Measurements from ENCODE around the gene KAT8. TPM values are rescaled to one million over a fixed set of nuclear protein-coding genes. Genes with fewer than 3 reads are reported as not detected.

The KAT8 gene
- total and polyA plus RNA-seq, 2 of the 13 experiments (the other 11 are each of a cell fraction or from before 2014, with no cell fraction given) = 79.0 to 84.2 TPM

GRCh38 chr16:31094424-31095120 lies 22.9 kb upstream of the KAT8 start, which contains the start of gene VKORC1 (continued):
- TF ChIP-seq CHD2 (IDR thresholded peaks at IDR 0.05; ENCODE audit: low read depth, low read length) = peak; percentile 51; the same call in 1 of the 2 replicates
- TF ChIP-seq GMEB1 (CRISPR knock-in tag; IDR thresholded peaks at IDR 0.05; ENCODE audit: borderline replicate concordance) = peak; percentile 96
- TF ChIP-seq SRSF1 (optimal IDR thresholded peaks at IDR 0.05; ENCODE audit: low read depth, low read length) = peak; percentile 40
- TF ChIP-seq GMEB2 (CRISPR knock-in tag; IDR thresholded peaks at IDR 0.05; ENCODE audit: low read depth) = peak; percentile 75
- TF ChIP-seq IRX3 (CRISPR knock-in tag; IDR thresholded peaks at IDR 0.05; ENCODE audit: borderline replicate concordance, low read depth) = no peak
- TF ChIP-seq ZNF33B (CRISPR knock-in tag; IDR thresholded peaks at IDR 0.05) = peak; percentile 56; the same call in 1 of the 2 replicates
- peak; percentile 94 for TF ChIP-seq ZNF687 (CRISPR knock-in tag; IDR thresholded peaks at IDR 0.05)
- TF ChIP-seq MXD3 (CRISPR knock-in tag; IDR thresholded peaks at IDR 0.05) = peak; percentile 45; the same call in 1 of the 2 replicates
- peak; percentile 77 for TF ChIP-seq IKZF5 (CRISPR knock-in tag; IDR thresholded peaks at IDR 0.05)
- TF ChIP-seq PLRG1 (conservative IDR thresholded peaks at IDR 0.05) = no peak
- peak; percentile 93 for TF ChIP-seq E2F2 (CRISPR knock-in tag; IDR thresholded peaks at IDR 0.05; ENCODE audit: borderline replicate concordance)
- peak; percentile 71 for TF ChIP-seq ZBTB2 (CRISPR knock-in tag; IDR thresholded peaks at IDR 0.05; ENCODE audit: low read depth)

Data from HepG2 (cell line).